NCI-H187 treated with DMSO at 0.1 percent for 48 hours (cell line): ENCODE measurements around the gene PALLD.
"Not testable (repeated sequence)": the region's sequence is repeated elsewhere in the genome, so short reads cannot be mapped to it uniquely, and the experiment has no call there.

Experiments
- DNase-seq: peaks from one replicate; lab custom pipeline; 2025; lab: John Stamatoyannopoulos, UW

The PALLD gene

GRCh38 chr4:168908093-168908492 lies 411.2 kb downstream of the PALLD start:
- no peak for DNase-seq

GRCh38 chr4:168908851-168909273 lies 412.0 kb downstream of the PALLD start:
- DNase-seq = no peak

- no peak for DNase-seq
These were observed 417.2 kb downstream of the PALLD start for GRCh38 chr4:168914095-168914494.

GRCh38 chr4:168917138-168917779 lies 420.4 kb downstream of the PALLD start:
- no peak for DNase-seq

GRCh38 chr4:168919706-168920324 lies 423.0 kb downstream of the PALLD start:
- DNase-seq = no peak

GRCh38 chr4:168920441-168921065 lies 423.7 kb downstream of the PALLD start:
- DNase-seq = no peak

- DNase-seq = no peak
These were observed 426.8 kb downstream of the PALLD start for GRCh38 chr4:168923526-168924194.

GRCh38 chr4:168924667-168925066 lies 427.8 kb downstream of the PALLD start:
- no peak for DNase-seq

GRCh38 chr4:168925789-168926490 lies 429.1 kb downstream of the PALLD start:
- no peak for DNase-seq

- no peak for DNase-seq
These were observed 431.5 kb downstream of the PALLD start for GRCh38 chr4:168928346-168928745.

GRCh38 chr4:168928875-168929274 lies 432.0 kb downstream of the PALLD start:
- DNase-seq = no peak

- DNase-seq = no peak
These were observed 433.8 kb downstream of the PALLD start for GRCh38 chr4:168930413-168931196.

GRCh38 chr4:168931215-168931650 lies 434.4 kb downstream of the PALLD start:
- no peak for DNase-seq

- no peak for DNase-seq
These were observed 435.3 kb downstream of the PALLD start for GRCh38 chr4:168932138-168932537.

GRCh38 chr4:168933423-168933822 lies 436.6 kb downstream of the PALLD start:
- no peak for DNase-seq

- DNase-seq = not testable (repeated sequence)
These were observed 440.6 kb downstream of the PALLD start for GRCh38 chr4:168937473-168937872.

GRCh38 chr4:168942985-168943384 lies 446.1 kb downstream of the PALLD start:
- no peak for DNase-seq

- no peak for DNase-seq
These were observed 448.4 kb downstream of the PALLD start for GRCh38 chr4:168945291-168945690.

GRCh38 chr4:168952821-168953246 lies 456.0 kb downstream of the PALLD start:
- DNase-seq = not testable (repeated sequence)

- no peak for DNase-seq
These were observed 458.8 kb downstream of the PALLD start for GRCh38 chr4:168955674-168956073.

GRCh38 chr4:168960716-168961115 lies 463.9 kb downstream of the PALLD start:
- DNase-seq = no peak
